ENCODE measurements around the gene ZNF423. TPM values are rescaled to one million over a fixed set of nuclear protein-coding genes. Genes with fewer than 3 reads are reported as not detected.

The ZNF423 gene
- total and polyA plus RNA-seq, 7 donors, result 0.69 to 19.7 (median 3.6) TPM

- peaks cover 0 to 11% (median 0%) of the 10 kb centered on the region in 4 donors for H3K4me1 ChIP-seq
- no peaks in the 10 kb centered on the region for H3K9me3 ChIP-seq
- no peak overlapping the region for H3K4me3 ChIP-seq
- no peaks in the 10 kb centered on the region for H3K27me3 ChIP-seq
- intact Hi-C loops (cut with DNase I), result no loop called here
- 36 to 78% methylated on average over 3 of the region's 3 CpGs for WGBS, 2 donors
- no peak for DNase-seq
- TF ChIP-seq EP300 (IDR thresholded peaks at IDR 0.05), result no peak
- no peak for TF ChIP-seq POLR2AphosphoS5 (IDR thresholded peaks at IDR 0.05)
- no peak for TF ChIP-seq CTCF (IDR thresholded peaks at IDR 0.05)
- TF ChIP-seq POLR2A (IDR thresholded peaks at IDR 0.05), result no peak
- no peak overlapping the region for H3K27ac ChIP-seq
- no peaks in the 10 kb centered on the region for H3K36me3 ChIP-seq
Observed at GRCh38 chr16:49562228-49562627, 293.7 kb downstream of the ZNF423 start.

DNA sequence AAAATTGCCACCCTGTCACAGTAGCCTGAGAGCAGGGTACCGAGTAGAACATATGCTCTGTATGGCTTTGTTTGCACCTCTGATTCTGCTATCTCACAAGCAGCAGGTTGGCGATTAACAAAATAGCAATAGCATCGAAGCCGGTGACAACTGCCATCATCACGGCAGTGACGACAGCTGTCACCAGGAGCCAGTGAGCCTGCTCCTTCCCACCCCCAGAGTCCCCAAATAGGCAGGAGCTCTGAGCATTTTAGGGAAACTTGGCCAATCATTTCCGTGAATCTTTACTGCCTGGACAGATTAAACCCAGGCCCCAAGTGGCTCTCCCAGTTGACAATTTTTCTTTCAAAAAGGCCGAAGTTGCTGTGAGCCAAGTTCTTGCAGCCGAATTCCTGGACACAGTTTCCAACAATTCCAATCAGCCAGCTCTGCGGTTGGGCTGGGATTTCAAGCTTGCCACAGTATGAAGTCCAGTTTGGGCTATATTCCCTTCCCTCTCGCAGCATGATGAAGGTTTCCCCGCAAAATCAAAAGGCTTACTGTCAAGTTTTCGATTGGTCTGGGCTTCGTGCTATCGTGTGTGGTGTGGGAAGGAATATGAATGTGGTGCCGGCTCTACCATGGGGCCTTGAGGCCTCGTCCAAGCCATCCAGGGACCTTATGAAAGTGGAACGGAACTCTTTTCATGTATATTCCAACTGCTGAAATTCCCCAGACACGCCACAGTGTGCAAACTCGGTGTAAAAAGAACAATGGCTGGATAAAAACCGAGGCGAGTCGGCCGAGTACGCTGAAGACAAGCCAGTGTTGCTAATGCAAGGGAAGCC, 295.7 kb downstream of the ZNF423 start:
- Histone ChIP-seq H3K9me3 (no peaks in the 10 kb centered on the region), H3K27ac (peak overlapping the region in 1 of 4 donors; percentile 0), H3K36me3 (no peaks in the 10 kb centered on the region), H3K4me3 (no peak overlapping the region), H3K27me3 (no peaks in the 10 kb centered on the region), H3K4me1 (peaks cover 0 to 18% (median 0%) of the 10 kb centered on the region in 4 donors)
- DNase-seq, result no peak
- intact Hi-C loops (cut with DNase I), result no loop called here
- no peak for TF ChIP-seq POLR2AphosphoS5 (IDR thresholded peaks at IDR 0.05)
- TF ChIP-seq EP300 (IDR thresholded peaks at IDR 0.05), result no peak
- TF ChIP-seq POLR2A (IDR thresholded peaks at IDR 0.05), result no peak
- no peak for TF ChIP-seq CTCF (IDR thresholded peaks at IDR 0.05)
- WGBS, 2 donors, result 85 to 87% methylated on average over 25 of the region's 25 CpGs

DNA sequence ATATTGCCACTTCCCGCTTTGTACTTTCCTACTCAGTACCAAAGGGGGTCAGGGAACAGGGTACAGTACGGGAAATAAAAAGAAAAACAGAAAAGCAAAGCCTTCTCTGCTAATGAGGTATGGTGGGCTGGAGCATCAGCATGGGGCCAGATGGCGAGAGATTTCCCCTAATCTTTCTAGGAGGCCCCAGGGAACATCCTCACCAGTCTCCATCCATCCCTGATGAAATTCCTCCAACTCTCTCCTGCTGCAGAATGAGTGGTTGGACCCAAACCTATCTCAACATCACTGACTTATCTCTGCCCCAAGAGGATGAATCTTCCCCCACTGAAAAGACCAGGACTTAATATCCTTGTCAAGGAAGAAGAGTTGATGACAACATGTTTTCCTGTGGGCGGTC, 296.7 kb downstream of the ZNF423 start:
- H3K9me3 ChIP-seq, result no peaks in the 10 kb centered on the region
- no peak for TF ChIP-seq CTCF (IDR thresholded peaks at IDR 0.05)
- TF ChIP-seq POLR2AphosphoS5 (IDR thresholded peaks at IDR 0.05), result no peak
- TF ChIP-seq POLR2A (IDR thresholded peaks at IDR 0.05), result no peak
- no peak for TF ChIP-seq EP300 (IDR thresholded peaks at IDR 0.05)
- H3K27ac ChIP-seq, result no peak overlapping the region
- 69 to 80% methylated on average over 4 of the region's 4 CpGs for WGBS, 2 donors
- peaks cover 0 to 10% (median 0%) of the 10 kb centered on the region in 4 donors for H3K4me1 ChIP-seq
- H3K4me3 ChIP-seq, result no peak overlapping the region
- no peak for DNase-seq
- no peaks in the 10 kb centered on the region for H3K36me3 ChIP-seq
- intact Hi-C loops (cut with DNase I), result no loop called here
- H3K27me3 ChIP-seq, result no peaks in the 10 kb centered on the region

- 84 to 85% methylated on average over 2 of the region's 2 CpGs for WGBS, 2 donors
- peaks cover 0 to 10% (median 0%) of the 10 kb centered on the region in 4 donors for H3K4me1 ChIP-seq
- no peak for DNase-seq
- no peak overlapping the region for H3K27ac ChIP-seq
- H3K9me3 ChIP-seq, result no peaks in the 10 kb centered on the region
- no peaks in the 10 kb centered on the region for H3K36me3 ChIP-seq
- TF ChIP-seq CTCF (IDR thresholded peaks at IDR 0.05) (no peak), EP300 (IDR thresholded peaks at IDR 0.05) (no peak), POLR2A (IDR thresholded peaks at IDR 0.05) (no peak), POLR2AphosphoS5 (IDR thresholded peaks at IDR 0.05) (no peak)
- H3K4me3 ChIP-seq, result no peak overlapping the region
- no peaks in the 10 kb centered on the region for H3K27me3 ChIP-seq
- intact Hi-C loops (cut with DNase I), result no loop called here
Observed at GRCh38 chr16:49558451-49558850, 297.5 kb downstream of the ZNF423 start.
